HEK293T (cell line): ENCODE results near the gene MTMR1.

Source experiments
- CTCF ChIA-PET: fragments of 350-600 bp; formaldehyde crosslinking; extraction: SDS; loops from one replicate; lab custom pipeline; 2021; ENCODE audit warnings: antibody characterized with exemption, inconsistent platforms; lab: Yijun Ruan, JAX
- POLR2A ChIA-PET: fragments of 350-600 bp; formaldehyde crosslinking; extraction: SDS; loops from one replicate; lab custom pipeline; 2020; ENCODE audit warnings: antibody characterized with exemption, inconsistent platforms; lab: Yijun Ruan, JAX
- DNase-seq: peaks from one replicate; pipeline ENCODE4 v3.0.0; 2012; ENCODE audit warnings: mixed read lengths; ENCODE audit errors: extremely low spot score
- ARNT ChIP-seq: fragments of 450-650 bp; IDR thresholded peaks from 2 replicates; pipeline ENCODE4 v1.6.1; 2017; ENCODE audit warnings: mild to moderate bottlenecking
- BHLHE40 ChIP-seq: fragments of 450-650 bp; IDR thresholded peaks from 2 replicates; pipeline ENCODE4 v1.6.1; 2016; ENCODE audit warnings: mild to moderate bottlenecking, moderate library complexity, borderline replicate concordance
- CTBP1 ChIP-seq: fragments of 450-650 bp; IDR thresholded peaks from 2 replicates; pipeline ENCODE4 v1.6.1; 2016; ENCODE audit warnings: borderline replicate concordance
- ELF4 ChIP-seq: fragments of 450-650 bp; IDR thresholded peaks from 2 replicates; pipeline ENCODE4 v1.6.1; 2017; ENCODE audit warnings: antibody characterized with exemption
- FOXA1 ChIP-seq: fragments of 450-650 bp; IDR thresholded peaks from 2 replicates; pipeline ENCODE4 v1.6.1; 2016; ENCODE audit warnings: mild to moderate bottlenecking
- FOXK2 ChIP-seq: fragments of 450-650 bp; IDR thresholded peaks from 2 replicates; pipeline ENCODE4 v1.6.1; 2016; ENCODE audit warnings: mild to moderate bottlenecking
- FOXM1 ChIP-seq: fragments of 450-650 bp; IDR thresholded peaks from 2 replicates; pipeline ENCODE4 v1.6.1; 2017; ENCODE audit warnings: mild to moderate bottlenecking, borderline replicate concordance
- HDGF ChIP-seq: fragments of 450-650 bp; IDR thresholded peaks from 2 replicates; pipeline ENCODE4 v1.6.1; 2017; ENCODE audit warnings: antibody characterized with exemption, borderline replicate concordance
- L3MBTL2 ChIP-seq: fragments of 450-650 bp; conservative IDR thresholded peaks from 2 replicates; pipeline ENCODE4 v1.6.1; 2016; ENCODE audit warnings: mild to moderate bottlenecking
- LEF1 ChIP-seq: fragments of 450-650 bp; IDR thresholded peaks from 2 replicates; pipeline ENCODE4 v1.6.1; 2017; ENCODE audit warnings: mild to moderate bottlenecking, borderline replicate concordance
- NFRKB ChIP-seq: fragments of 450-650 bp; IDR thresholded peaks from 2 replicates; pipeline ENCODE4 v1.6.1; 2016; ENCODE audit warnings: mild to moderate bottlenecking, moderate library complexity
- SP1 ChIP-seq: fragments of 450-650 bp; IDR thresholded peaks from 2 replicates; pipeline ENCODE4 v1.6.1; 2017
- SUZ12 ChIP-seq: fragments of 450-650 bp; IDR thresholded peaks from 2 replicates; pipeline ENCODE4 v1.6.1; 2016; ENCODE audit warnings: mild to moderate bottlenecking
- TARDBP ChIP-seq: fragments of 450-650 bp; IDR thresholded peaks from 2 replicates; pipeline ENCODE4 v1.6.1; 2016
- ZNF384 ChIP-seq: fragments of 450-650 bp; IDR thresholded peaks from 2 replicates; pipeline ENCODE4 v1.6.1; 2016
- TF ChIP-seq, protein P1 (sequence below): fragments of 450-650 bp; IDR thresholded peaks from 2 replicates; pipeline ENCODE4 v1.6.1; 2016

MTMR1 gene

DNA sequence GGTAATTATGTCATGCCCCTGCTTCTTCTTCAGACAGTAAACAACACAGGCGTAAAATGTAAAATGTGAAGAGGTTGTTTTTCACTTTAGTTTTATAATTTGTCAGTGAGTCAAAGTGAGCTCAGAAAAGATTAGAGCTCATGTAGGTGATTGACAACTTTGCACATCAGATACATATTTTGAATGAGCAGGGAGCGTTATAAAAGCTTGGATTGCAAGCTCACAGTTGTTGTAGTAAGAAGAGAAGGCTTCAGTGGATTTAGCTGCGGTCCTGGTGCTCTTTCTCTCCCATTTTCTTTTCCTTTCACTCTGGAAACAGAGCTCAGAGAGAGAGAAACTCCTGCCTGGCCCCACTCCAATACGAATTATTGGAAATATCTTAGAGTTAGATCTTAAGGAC lies 26.4 kb downstream of the MTMR1 start:
- DNase-seq, result no peak
- CTCF ChIA-PET, result no interaction called here
- POLR2A ChIA-PET, result no interaction called here
- TF ChIP-seq SP1 (no peak), CTBP1 (no peak), ZNF384 (no peak), L3MBTL2 (no peak), ARNT (no peak), NFRKB (no peak), HDGF (no peak), FOXM1 (no peak)
- TF ChIP-seq, protein P1, sequence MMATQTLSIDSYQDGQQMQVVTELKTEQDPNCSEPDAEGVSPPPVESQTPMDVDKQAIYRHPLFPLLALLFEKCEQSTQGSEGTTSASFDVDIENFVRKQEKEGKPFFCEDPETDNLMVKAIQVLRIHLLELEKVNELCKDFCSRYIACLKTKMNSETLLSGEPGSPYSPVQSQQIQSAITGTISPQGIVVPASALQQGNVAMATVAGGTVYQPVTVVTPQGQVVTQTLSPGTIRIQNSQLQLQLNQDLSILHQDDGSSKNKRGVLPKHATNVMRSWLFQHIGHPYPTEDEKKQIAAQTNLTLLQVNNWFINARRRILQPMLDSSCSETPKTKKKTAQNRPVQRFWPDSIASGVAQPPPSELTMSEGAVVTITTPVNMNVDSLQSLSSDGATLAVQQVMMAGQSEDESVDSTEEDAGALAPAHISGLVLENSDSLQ, result no peak

GRCh38 chrX:150729956-150730355 lies 36.8 kb downstream of the MTMR1 start:
- no peak for DNase-seq
- TF ChIP-seq FOXA1, result no peak
- no peak for TF ChIP-seq FOXK2
- TF ChIP-seq BHLHE40, result no peak
- no peak for TF ChIP-seq L3MBTL2
- TF ChIP-seq ARNT, result no peak
- no peak for TF ChIP-seq TARDBP
- no peak for TF ChIP-seq CTBP1
- TF ChIP-seq SUZ12, result no peak
- no peak for TF ChIP-seq ZNF384
- TF ChIP-seq NFRKB, result no peak
- ChIA-PET CTCF (no interaction called here), POLR2A (no interaction called here)

DNA sequence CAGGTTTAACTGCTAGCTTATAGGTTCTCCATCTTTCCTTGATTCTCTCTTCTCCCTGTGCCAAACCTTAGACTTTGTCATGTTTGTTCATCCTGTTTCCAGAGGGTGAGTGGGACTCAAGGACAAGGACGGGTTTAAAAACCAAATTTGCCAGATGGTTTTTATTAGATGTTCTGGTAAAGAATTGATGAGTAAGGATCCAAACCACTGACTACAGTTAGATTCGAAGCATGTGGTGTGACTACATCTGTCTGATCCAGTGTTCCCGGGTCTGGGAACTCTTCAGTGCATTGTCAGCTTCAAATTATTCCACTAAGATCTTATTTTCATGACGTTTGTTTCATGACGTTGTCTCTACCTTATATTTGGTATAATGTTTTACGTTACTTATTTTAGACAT lies 37.5 kb downstream of the MTMR1 start:
- CTCF ChIA-PET, result no interaction called here
- no peak for TF ChIP-seq TARDBP
- TF ChIP-seq LEF1, result no peak
- TF ChIP-seq FOXK2, result no peak
- TF ChIP-seq ZNF384, result no peak
- TF ChIP-seq L3MBTL2, result no peak
- no peak for TF ChIP-seq ELF4
- no peak for TF ChIP-seq SUZ12
- no peak for TF ChIP-seq CTBP1
- TF ChIP-seq SP1, result no peak
- TF ChIP-seq ARNT, result no peak
- TF ChIP-seq FOXM1, result no peak
- no peak for TF ChIP-seq NFRKB
- no peak for TF ChIP-seq HDGF
- TF ChIP-seq, protein P1, result no peak
- POLR2A ChIA-PET, result no interaction called here
- no peak for DNase-seq

DNA sequence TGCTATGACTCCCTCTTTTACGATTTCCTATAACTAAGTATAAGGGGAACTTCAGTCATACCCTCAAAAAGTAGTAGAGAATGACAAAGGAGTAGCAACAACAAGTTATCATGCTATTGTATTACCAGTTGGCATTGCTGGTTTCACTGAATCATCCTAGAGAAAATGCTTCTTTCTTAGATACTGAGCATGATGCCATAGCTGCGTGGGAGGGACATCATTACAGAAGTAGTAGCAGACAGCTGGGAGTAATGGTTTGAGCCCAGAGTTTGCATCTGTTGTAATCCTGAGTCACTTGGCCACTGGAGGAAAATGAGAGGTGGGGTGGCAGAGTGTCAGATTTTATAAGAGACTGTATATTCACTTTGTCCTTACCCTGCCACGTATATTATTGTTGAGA lies 38.6 kb downstream of the MTMR1 start:
- POLR2A ChIA-PET, result no interaction called here
- CTCF ChIA-PET, result no interaction called here
- no peak for DNase-seq
- no peak for TF ChIP-seq ELF4
- TF ChIP-seq ARNT, result no peak
- no peak for TF ChIP-seq LEF1

- CTCF ChIA-PET, result no interaction called here
- no peak for DNase-seq
- TF ChIP-seq FOXA1, result no peak
- TF ChIP-seq FOXK2, result no peak
- TF ChIP-seq LEF1, result no peak
- no peak for TF ChIP-seq NFRKB
- TF ChIP-seq ZNF384, result no peak
- TF ChIP-seq, protein P1, result no peak
- TF ChIP-seq L3MBTL2, result no peak
- TF ChIP-seq SUZ12, result no peak
- TF ChIP-seq ELF4, result no peak
- no peak for TF ChIP-seq BHLHE40
- POLR2A ChIA-PET, result no interaction called here
Measured at GRCh38 chrX:150736475-150736874, 43.3 kb downstream of the MTMR1 start.

DNA sequence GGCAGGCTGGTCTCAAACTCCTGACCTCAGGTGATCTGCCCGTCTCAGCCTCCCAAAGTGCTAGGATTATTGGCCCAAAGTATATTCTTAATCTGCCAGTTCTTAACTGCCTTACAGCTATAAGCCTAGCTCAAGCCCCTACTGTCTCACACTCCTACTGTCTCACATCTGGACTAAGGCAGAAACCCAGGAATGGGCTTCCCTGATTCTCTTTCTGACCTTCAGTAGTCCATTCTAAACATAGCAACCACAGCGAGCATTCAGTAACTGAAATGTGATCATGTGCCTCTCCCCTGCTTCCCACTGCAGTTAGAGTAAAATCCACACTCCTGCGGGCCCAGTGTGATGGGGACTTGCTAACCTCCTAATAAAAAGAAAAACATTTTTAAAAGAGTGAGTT lies 58.9 kb downstream of the MTMR1 start:
- no peak for DNase-seq
- POLR2A ChIA-PET, result no interaction called here
- CTCF ChIA-PET, result interaction anchor here (1.6 kb wide), 1 partner anchor 15 kb away, joined by 3 read pairs; no protein-coding TSS in a partner anchor
- TF ChIP-seq CTBP1 (no peak), ZNF384 (no peak), SP1 (no peak), ELF4 (no peak), FOXA1 (no peak), ARNT (no peak), FOXK2 (no peak), SUZ12 (no peak), FOXM1 (no peak), BHLHE40 (no peak), TARDBP (no peak), L3MBTL2 (no peak)
- TF ChIP-seq, protein P1, result no peak
